Spinal cord (tissue), 10 donors: ENCODE measurements around the gene RPS5. TPM values are rescaled to one million over a fixed set of nuclear protein-coding genes. Genes with fewer than 3 reads are reported as not detected.
"Not testable (repeated sequence)": the region's sequence is repeated elsewhere in the genome, so short reads cannot be mapped to it uniquely, and the experiment has no call there.

Experiments used
- DNase-seq, 6 donors: peaks; one replicate each; pipeline versions ENCODE4 v3.0.0 to v3.0.0-alpha.2; 2013 to 2015; ENCODE audit warnings: low spot score in 6 of 6, low read depth in 4 of 6
- H3K27ac ChIP-seq: one replicate; pipeline ENCODE4 v1.5.1; 2013; ENCODE audit warnings: low read depth, low read length, control low read depth
- H3K27me3 ChIP-seq: one replicate; pipeline ENCODE4 v1.6.1; 2013; ENCODE audit warnings: low read length; ENCODE audit not compliant: control insufficient read depth, insufficient read depth
- H3K36me3 ChIP-seq: one replicate; pipeline ENCODE4 v1.6.1; 2013; ENCODE audit warnings: low read length; ENCODE audit not compliant: control insufficient read depth, insufficient read depth
- H3K4me1 ChIP-seq: one replicate; pipeline ENCODE4 v1.6.1; 2013; ENCODE audit warnings: low read length; ENCODE audit not compliant: control insufficient read depth, insufficient read depth
- H3K4me3 ChIP-seq: one replicate; pipeline ENCODE4 v1.5.1; 2013; ENCODE audit warnings: low read depth, low read length, control low read depth
- H3K9me3 ChIP-seq: one replicate; pipeline ENCODE4 v1.6.1; 2013; ENCODE audit warnings: low read length; ENCODE audit not compliant: control insufficient read depth, insufficient read depth
- WGBS: methylation state at CpG from one replicate; pipeline ENCODE4 v1.1.5; 2013; ENCODE audit warnings: missing lambda C conversion rate; ENCODE audit not compliant: insufficient coverage; 5-methylcytosine and 5-hydroxymethylcytosine counted together
- polyA plus RNA-seq, 2 donors: library from polyadenylated mRNA; unstranded; fragments of 120-200 nt; gene quantifications; one replicate each; pipeline ENCODE4 v1.2.1, GENCODE V29; 2013; ENCODE audit not compliant: insufficient read length in 2 of 2
- total RNA-seq, 2 donors: library from RNA; depleted of rRNA in 1 of 2; stranded (reverse); fragments of 120-200 nt in 1 of 2; fragments of >200 nt in 1 of 2; gene quantifications; one replicate each; pipeline versions ENCODE4 v1.2.3 to v1.2.4, GENCODE V29; 2013 to 2014
- donor health status: healthy.

The RPS5 gene
- total and polyA plus RNA-seq, 4 donors = 731 to 1,177 (median 839) TPM

DNA sequence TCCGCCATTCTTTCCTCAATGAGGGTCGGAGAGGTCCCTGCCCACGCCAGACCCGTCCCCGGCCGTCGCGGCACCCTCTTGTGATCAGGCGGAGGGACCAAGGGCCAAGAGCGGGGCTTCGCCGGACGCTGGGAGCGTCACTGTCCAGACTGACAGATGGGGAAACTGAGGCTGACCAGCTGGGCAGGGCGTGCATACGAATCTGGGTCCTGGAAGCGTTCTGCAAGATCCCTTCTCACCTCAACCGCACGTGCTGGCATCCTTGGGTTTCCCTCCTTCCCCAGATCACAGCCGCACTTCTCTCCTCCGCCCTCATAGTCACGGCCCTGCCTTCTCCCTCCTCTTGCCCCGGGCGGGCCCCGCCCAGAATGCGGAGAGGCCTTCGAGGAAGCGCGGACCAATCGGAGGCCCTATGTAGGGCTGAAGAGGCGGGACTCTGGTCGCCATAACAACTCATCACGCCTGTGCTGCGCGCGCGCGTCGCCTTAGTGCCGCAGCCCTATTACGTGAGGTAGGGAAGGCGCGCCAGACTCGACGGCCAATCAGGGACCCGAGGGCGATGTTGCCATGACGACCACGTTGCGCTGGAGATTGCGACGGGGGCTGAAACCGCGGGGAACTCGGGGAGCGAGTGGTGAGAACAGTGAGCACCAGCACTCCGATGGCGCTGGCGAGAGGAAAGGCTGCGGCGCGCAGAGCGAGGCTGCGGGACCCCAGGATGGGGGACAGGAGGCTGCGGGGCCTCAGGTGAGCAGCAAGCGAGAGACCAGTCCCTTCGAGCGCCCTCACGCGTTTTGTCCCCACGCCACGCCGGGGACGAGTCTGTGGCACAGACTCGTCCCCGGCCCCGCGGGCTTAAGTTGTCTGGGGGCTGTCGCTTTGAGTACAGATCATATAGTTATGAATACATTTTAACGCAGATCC is 14.1 kb downstream of the RPS5 start:
- H3K9me3 ChIP-seq = no peaks in the 10 kb centered on the region
- H3K27me3 ChIP-seq = no peaks in the 10 kb centered on the region
- peak overlapping the region; percentile 74 for H3K4me3 ChIP-seq
- under 1% methylated on average over 69 of the region's 80 CpGs for WGBS
- DNase-seq = peak; percentile 97 to 100 (median 100)
- peaks cover 2% of the 10 kb centered on the region for H3K36me3 ChIP-seq
- H3K27ac ChIP-seq = peak overlapping the region; percentile 95
- peaks cover 30% of the 10 kb centered on the region for H3K4me1 ChIP-seq

DNA sequence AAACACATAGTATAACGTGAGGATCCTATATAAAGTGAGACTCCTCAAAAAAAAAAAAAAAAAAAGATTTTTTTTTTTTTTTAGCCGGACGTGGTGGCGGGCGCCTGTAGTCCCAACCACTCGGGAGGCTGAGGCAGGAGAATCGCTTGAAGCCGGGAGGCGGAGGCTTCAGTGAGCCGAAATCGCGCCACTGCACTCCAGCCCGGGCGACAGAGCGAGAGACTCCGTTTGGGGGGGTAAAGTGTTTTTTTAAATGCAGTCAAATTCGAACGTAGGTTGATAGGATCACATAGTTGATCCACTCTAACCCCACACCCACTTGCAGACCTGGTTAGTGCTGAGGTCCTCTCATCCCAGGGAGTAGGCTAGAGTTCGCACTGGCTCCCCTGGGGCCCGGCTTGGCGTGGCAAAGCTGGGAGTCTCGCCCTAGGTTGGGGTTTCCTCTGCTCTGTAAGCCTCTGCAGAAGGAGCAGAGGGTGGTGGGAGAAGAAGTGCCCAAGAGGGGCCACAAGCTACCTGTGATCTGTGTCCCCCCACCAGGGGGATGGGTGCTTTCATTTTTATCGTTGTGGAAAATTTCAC is 14.9 kb downstream of the RPS5 start:
- 71% methylated on average over 4 of the region's 23 CpGs for WGBS
- no peaks in the 10 kb centered on the region for H3K9me3 ChIP-seq

DNA sequence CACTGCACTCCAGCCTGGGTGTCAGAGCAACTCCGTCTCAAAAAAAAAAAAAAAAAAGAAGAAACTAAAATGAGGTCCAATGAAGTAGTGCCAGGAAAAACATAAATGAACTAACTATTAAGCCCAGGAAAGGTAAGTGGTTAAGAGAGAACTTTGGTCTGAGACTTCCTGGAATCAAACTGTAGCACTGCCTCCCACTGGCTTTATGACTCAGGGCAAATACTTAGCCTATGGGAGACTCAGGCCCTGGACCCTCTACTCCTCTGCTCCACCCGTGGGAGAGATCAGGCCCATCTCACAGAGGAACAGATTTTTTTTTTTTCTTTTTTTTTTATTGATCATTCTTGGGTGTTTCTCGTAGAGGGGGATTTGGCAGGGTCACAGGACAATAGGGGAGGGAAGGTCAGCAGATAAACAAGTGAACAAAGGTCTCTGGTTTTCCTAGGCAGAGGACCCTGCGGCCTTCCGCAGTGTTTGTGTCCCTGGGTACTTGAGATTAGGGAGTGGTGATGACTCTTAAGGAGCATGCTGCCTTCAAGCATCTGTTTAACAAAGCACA is 16.9 kb downstream of the RPS5 start:
- H3K27ac ChIP-seq, H3K4me3 ChIP-seq, H3K9me3 ChIP-seq, DNase-seq, H3K36me3 ChIP-seq, H3K27me3 ChIP-seq: not testable (repeated sequence)
- no CpG with 5 or more reads among the region's 5 CpGs for WGBS
- H3K4me1 ChIP-seq = peaks cover 40% of the 10 kb centered on the region

More for the DNA sequence above, 14.9 kb downstream of the RPS5 start:
- DNase-seq = no peak
- H3K4me3 ChIP-seq = peak overlapping the region; percentile 74
- H3K27ac ChIP-seq = peak overlapping the region; percentile 95
- peaks cover 2% of the 10 kb centered on the region for H3K36me3 ChIP-seq
- H3K4me1 ChIP-seq = peaks cover 32% of the 10 kb centered on the region
- H3K27me3 ChIP-seq = no peaks in the 10 kb centered on the region

DNA sequence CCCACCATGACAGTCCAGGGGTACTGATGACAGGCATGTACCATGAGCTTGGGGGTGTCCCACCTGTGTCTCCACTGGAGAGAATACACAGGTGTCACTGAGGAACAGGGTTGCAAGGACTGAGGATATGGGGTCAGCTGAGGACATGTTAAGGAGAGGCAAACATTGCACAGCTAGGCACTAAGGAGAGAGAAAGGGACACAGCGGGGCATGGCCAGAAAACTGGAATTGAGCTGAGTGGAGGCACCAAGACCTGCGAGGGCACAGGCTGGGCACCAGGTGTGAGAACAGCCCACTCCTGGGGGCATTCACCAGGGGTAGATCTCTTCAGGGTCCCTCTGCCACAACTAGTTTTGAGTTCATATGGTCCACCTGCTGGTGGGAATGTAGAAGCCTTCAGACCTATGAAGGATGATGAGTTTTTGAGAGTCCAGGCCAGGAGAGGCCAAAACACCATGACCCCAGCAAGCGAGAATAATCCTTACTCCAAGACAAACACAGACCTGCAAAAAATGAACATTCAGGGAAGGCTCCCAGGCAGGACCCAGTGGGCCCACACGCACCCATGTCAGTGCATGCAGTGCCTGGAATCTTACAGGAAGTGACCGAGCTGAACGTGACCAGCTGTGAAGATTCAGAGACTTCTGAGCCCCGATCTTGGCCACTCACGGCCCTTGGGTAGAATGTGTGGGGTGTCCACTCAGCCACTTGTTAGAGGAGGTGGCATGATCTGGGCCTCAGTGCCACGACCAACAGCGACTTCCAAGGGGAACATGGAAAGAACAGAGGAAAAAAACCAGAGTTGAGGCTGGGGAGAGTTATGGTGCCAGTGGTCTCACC is 20.0 kb downstream of the RPS5 start:
- 74% methylated on average over 9 of the region's 10 CpGs for WGBS
- peaks cover 33% of the 10 kb centered on the region for H3K4me1 ChIP-seq
- H3K36me3 ChIP-seq = peaks cover 13% of the 10 kb centered on the region
- no peaks in the 10 kb centered on the region for H3K27me3 ChIP-seq
- peak overlapping the region; percentile 88 for H3K4me3 ChIP-seq
- H3K27ac ChIP-seq = no peak overlapping the region
- no peaks in the 10 kb centered on the region for H3K9me3 ChIP-seq
- no peak for DNase-seq

DNA sequence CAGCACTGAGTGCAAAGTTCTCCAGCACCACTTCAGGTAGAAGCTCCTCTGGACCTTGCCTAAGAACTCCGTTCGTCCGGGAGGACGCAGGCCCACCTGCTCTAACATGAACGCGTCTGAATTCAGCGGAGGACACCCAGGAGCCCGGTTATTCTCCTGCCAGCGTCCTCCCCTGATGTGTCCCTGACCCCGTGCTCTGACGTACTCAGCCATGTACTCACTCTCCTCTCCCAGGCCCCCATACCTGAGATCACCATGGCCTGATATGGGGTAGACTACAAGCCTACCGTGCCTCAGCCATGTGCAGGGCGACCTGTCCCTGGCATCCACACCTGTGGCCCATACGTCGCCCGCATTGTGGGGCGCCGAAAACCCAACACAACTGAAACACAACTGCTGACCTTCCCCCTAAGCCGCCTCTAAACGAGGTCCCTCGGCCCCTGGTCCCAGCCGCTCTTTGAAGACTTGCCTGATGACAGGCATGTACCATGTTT is 20.6 kb downstream of the RPS5 start:
- Histone ChIP-seq H3K4me3 (peak overlapping the region; percentile 88), H3K36me3 (peaks cover 13% of the 10 kb centered on the region), H3K27me3 (no peaks in the 10 kb centered on the region), H3K9me3 (no peaks in the 10 kb centered on the region), H3K27ac (peak overlapping the region; percentile 91), H3K4me1 (peaks cover 28% of the 10 kb centered on the region)
- no peak for DNase-seq
- WGBS = 6% methylated on average over 22 of the region's 22 CpGs

DNA sequence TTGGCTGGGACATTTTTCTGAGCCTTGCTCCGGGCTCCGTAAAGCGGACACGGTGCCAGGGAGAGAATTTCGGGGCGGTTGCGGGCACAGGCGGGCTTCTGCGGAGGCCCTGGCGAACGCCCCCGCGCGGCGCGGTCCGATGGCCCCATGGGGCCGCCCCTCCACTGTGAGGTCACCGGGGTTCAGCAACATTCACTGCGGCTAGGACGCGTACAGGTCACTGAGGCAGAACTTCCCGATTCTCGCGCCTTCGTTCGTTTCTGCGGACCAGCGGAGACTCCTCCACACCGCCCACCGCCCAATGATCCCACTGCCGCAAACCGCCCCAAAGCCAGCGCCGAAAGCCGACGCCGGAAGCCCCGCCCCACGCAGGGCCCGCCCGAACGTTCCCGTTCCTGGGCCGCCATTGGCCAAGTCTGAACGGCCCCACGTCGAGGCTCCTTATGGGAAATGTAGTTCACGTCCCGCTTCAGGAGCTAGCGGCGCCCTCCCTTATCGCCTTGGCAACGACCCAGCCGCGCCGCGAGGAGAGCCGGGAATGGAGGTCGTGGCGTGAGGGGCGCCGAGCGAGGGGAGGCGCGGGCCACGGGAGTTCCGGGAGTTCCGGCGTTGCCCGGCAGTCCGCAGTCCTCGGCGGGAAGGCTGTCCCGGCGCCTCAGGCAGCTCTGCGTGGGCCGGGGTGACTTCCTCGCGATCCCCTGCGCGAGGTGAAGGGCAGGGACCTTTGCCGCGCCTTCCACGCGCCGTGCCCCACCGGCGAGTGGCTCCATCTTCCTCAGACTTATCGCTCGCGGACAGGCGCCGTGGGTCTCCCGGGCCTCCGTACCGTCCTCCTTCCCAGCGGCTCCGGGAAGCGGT is 21.3 kb downstream of the RPS5 start, which contains the start of gene ZNF584:
Gene ZNF584 (plus strand): TSS at position 498 of the 858 bp plus-strand sequence. CDS start 499 bp downstream, outside the sequence.
- peaks cover 28% of the 10 kb centered on the region for H3K4me1 ChIP-seq
- DNase-seq = peak; percentile 86 to 99 (median 96)

DNA sequence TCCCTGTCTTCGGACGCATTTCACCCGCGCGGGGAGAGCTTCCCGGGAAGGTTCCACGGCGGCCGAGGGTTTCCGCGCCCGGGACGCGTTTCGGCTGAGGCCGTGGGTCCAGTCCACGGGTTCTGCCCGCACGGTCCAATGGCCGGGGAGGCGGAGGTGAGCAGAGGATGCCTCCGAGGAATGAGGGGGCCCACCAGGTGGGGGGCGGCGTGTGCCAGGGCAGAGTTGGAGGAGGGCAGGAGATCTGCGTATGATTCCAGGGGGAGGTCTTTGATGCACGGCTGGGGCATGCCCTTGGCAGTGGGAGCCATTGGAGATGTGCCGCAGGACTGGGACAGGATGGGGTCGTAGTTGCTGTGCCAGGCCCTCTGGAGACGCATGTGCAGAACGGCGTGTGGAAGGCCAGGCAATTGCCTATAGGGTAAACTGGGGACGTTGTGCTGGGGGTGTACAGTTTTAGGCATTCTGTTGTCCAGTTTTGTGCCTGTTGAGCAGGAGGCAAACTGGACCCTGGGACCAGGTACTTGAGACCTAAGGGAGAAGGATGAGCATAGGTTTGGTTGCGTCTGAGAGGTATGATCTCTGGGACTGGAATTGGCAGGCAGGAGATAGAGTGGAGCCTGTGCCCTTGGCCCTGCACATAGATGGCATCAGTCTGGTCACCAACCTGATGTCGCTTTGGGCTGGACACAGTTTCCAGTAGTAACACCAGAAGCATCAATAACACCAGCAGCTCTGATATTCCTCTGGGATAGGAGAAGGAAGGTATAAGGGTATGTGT is 22.1 kb downstream of the RPS5 start:
- Histone ChIP-seq H3K27ac (peak overlapping the region; percentile 91), H3K36me3 (peaks cover 16% of the 10 kb centered on the region), H3K4me3 (peak overlapping the region; percentile 88), H3K4me1 (peaks cover 28% of the 10 kb centered on the region), H3K9me3 (no peaks in the 10 kb centered on the region), H3K27me3 (no peaks in the 10 kb centered on the region)
- WGBS = under 1% methylated on average over 33 of the region's 34 CpGs
- DNase-seq = peak in 2 of 6 donors; percentile 16 to 56

More for the DNA sequence above, 21.3 kb downstream of the RPS5 start, which contains the start of gene ZNF584:
- peak within 1 kb of the TSS; percentile 88 for H3K4me3 ChIP-seq
- under 1% methylated on average over 100 of the region's 100 CpGs for WGBS
- peaks cover 15% of the 10 kb centered on the region for H3K36me3 ChIP-seq
- H3K9me3 ChIP-seq = no peaks in the 10 kb centered on the region
- peak within 1 kb of the TSS; percentile 91 for H3K27ac ChIP-seq
- H3K27me3 ChIP-seq = no peaks in the 10 kb centered on the region

DNA sequence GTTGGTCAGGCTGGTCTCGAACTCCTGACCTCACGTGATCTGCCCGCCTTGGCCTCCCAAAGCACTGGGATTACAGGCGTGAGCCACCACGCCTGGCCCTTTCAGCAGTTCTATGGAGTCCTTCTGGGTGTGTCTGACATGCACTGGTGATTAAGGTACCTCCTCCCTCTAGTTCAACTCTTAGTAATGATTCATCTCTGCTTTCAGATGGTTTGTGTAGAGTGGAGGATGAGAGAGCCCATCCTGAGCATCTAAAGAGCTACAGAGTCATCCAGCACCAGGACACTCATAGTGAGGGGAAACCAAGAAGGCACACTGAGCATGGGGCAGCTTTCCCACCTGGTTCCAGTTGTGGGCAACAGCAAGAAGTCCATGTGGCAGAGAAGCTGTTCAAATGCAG is 29.5 kb downstream of the RPS5 start:
- Histone ChIP-seq H3K27ac (no peak overlapping the region), H3K27me3 (no peaks in the 10 kb centered on the region), H3K4me3 (no peak overlapping the region), H3K36me3 (peaks cover 68% of the 10 kb centered on the region), H3K4me1 (no peaks in the 10 kb centered on the region), H3K9me3 (no peaks in the 10 kb centered on the region)
- DNase-seq = no peak
- WGBS = 100% methylated on average over 3 of the region's 5 CpGs
